AG04450 (cell line): ENCODE measurements around the gene FRMD4A. TPM values are rescaled to one million over a fixed set of nuclear protein-coding genes. Genes with fewer than 3 reads are reported as not detected.
A peak's percentile ranks its signal among the peaks of the same experiment; 100 is the strongest.

Source experiments
- CTCF ChIA-PET: fragments of 300-600, 350-600 bp; formaldehyde crosslinking; extraction: SDS; loops from one replicate; lab custom pipeline; 2022; ENCODE audit warnings: antibody characterized with exemption, inconsistent platforms; lab: Charles Lee
- POLR2A ChIA-PET: fragments of 350-600 bp; formaldehyde crosslinking; extraction: SDS; loops from one replicate; lab custom pipeline; 2021; ENCODE audit warnings: antibody characterized with exemption, inconsistent platforms; lab: Yijun Ruan, JAX
- DNase-seq: peaks from one replicate; pipeline ENCODE4 v3.0.0-alpha.2; 2011; ENCODE audit warnings: low read depth, low spot score
- H3K27ac ChIP-seq: one replicate; pipeline ENCODE4 v1.5.1; 2012; ENCODE audit warnings: low read depth, low read length, control low read depth
- H3K27me3 ChIP-seq: one replicate; pipeline ENCODE4 v1.6.0; 2012; ENCODE audit warnings: low read length; ENCODE audit not compliant: control insufficient read depth, insufficient read depth
- H3K4me3 ChIP-seq: 2 replicates; pipeline ENCODE4 v1.5.1; 2011; ENCODE audit warnings: mild to moderate bottlenecking, low read depth, low read length, control low read depth
- H3K9me3 ChIP-seq: 2 replicates; pipeline ENCODE4 v1.5.1; 2012; ENCODE audit warnings: low read length; ENCODE audit not compliant: control insufficient read depth, insufficient read depth
- CTCF ChIP-seq: IDR thresholded peaks from 2 replicates; pipeline ENCODE4 v1.5.1; 2011; ENCODE audit warnings: low read depth, low read length, control low read depth, inconsistent platforms
- polyA plus RNA-seq: library from polyadenylated mRNA; depleted of rRNA; stranded (reverse); fragments of >200 nt; gene quantifications from 2 replicates; pipeline ENCODE4 v1.2.3, GENCODE V29; 2011

Gene FRMD4A
- polyA plus RNA-seq, 1 experiment, result 45.7 TPM

GRCh38 chr10:13621931-13622330 is 708.8 kb downstream of the FRMD4A start:
- no peaks in the 10 kb centered on the region for H3K27me3 ChIP-seq
- POLR2A ChIA-PET, result no interaction called here
- no peak overlapping the region for H3K4me3 ChIP-seq
- no peaks in the 10 kb centered on the region for H3K9me3 ChIP-seq
- no peak for TF ChIP-seq CTCF
- DNase-seq, result no peak
- no peak overlapping the region for H3K27ac ChIP-seq
- CTCF ChIA-PET, result interaction anchor here (1.2 kb wide), 1 partner anchor 9 kb away, joined by 4 read pairs; no protein-coding TSS in a partner anchor

GRCh38 chr10:13617116-13617515 is 713.6 kb downstream of the FRMD4A start:
- CTCF ChIA-PET, result interaction anchor here (0.6 kb wide), 1 partner anchor 43 kb away, joined by 3 read pairs; no protein-coding TSS in a partner anchor
- no peak for TF ChIP-seq CTCF
- Histone ChIP-seq H3K4me3 (no peak overlapping the region), H3K9me3 (no peaks in the 10 kb centered on the region), H3K27me3 (no peaks in the 10 kb centered on the region), H3K27ac (no peak overlapping the region)
- no peak for DNase-seq
- POLR2A ChIA-PET, result no interaction called here

GRCh38 chr10:13615650-13616300 is 714.9 kb downstream of the FRMD4A start:
- ChIA-PET CTCF (interaction anchor here (0.6 to 3.6 kb wide), 5 partner anchors 12 to 303 kb away, joined by 3 to 27 read pairs (median 3); no protein-coding TSS in a partner anchor), POLR2A (interaction anchor here (0.6 to 0.7 kb wide), 3 partner anchors 19 to 1701 kb away, joined by 3 to 5 read pairs (median 3); no protein-coding TSS in a partner anchor)
- no peak for TF ChIP-seq CTCF
- no peaks in the 10 kb centered on the region for H3K27me3 ChIP-seq
- H3K4me3 ChIP-seq, result no peak overlapping the region
- no peak overlapping the region for H3K27ac ChIP-seq
- DNase-seq, result no peak
- H3K9me3 ChIP-seq, result no peaks in the 10 kb centered on the region

GRCh38 chr10:13614530-13615332 is 716.0 kb downstream of the FRMD4A start:
- Histone ChIP-seq H3K9me3 (no peaks in the 10 kb centered on the region), H3K27me3 (no peaks in the 10 kb centered on the region), H3K27ac (peak overlapping the region; percentile 0), H3K4me3 (no peak overlapping the region)
- no peak for TF ChIP-seq CTCF
- peak; percentile 18 for DNase-seq
- ChIA-PET POLR2A (interaction anchor here (0.6 to 0.7 kb wide), 3 partner anchors 20 to 1702 kb away, joined by 3 to 5 read pairs (median 3); no protein-coding TSS in a partner anchor), CTCF (interaction anchor here (0.7 to 3.6 kb wide), 4 partner anchors 11 to 161 kb away, joined by 3 to 39 read pairs (median 15); no protein-coding TSS in a partner anchor)
